ENCODE results near the gene PLK2. TPM values are rescaled to one million over a fixed set of nuclear protein-coding genes. Genes with fewer than 3 reads are reported as not detected.

The PLK2 gene
- total RNA-seq, 2 experiments from 2014 or later, result 2.3 to 4.1 TPM

Other genes with a start within 250 kb of the PLK2 start
- gene GAPT, start 31.3 kb upstream of the PLK2 start, total RNA-seq, result under 1 TPM; 0.22 to 0.23 TPM
- gene RAB3C, start 123.0 kb upstream of the PLK2 start, total RNA-seq, result not detected

All from activated naive CD8-positive, alpha-beta T cell treated with anti-CD3 and anti-CD28 coated beads for 36 hours (primary cell).